B cell (primary cell): ENCODE results near the gene TOM1L1. TPM values are rescaled to one million over a fixed set of nuclear protein-coding genes. Genes with fewer than 3 reads are reported as not detected.

Experiments used
- ATAC-seq: fragments of 200-7000 bp; cut with Tn5 transposase; one replicate; pipeline ENCODE4 v1.10.0; 2021; ENCODE audit warnings: low read depth, mild to moderate bottlenecking, moderate number of reproducible peaks, moderate library complexity
- CTCF ChIA-PET: fragments of 350-600 bp; sonication (Branson Sonifier 250); formaldehyde crosslinking; loops from one replicate; lab custom pipeline; 2021; ENCODE audit warnings: antibody characterized with exemption, inconsistent platforms; lab: Charles Lee
- POLR2A ChIA-PET: fragments of 350-600 bp; sonication (Branson Sonifier 250); formaldehyde crosslinking; loops from one replicate; lab custom pipeline; 2021; ENCODE audit warnings: antibody characterized with exemption; lab: Charles Lee
- DNase-seq: peaks from one replicate; pipeline ENCODE4 v3.0.0; 2013
- H2AFZ ChIP-seq: 2 replicates; pipeline ENCODE4 v1.6.1; 2012; ENCODE audit warnings: mild to moderate bottlenecking, low read depth, low read length; ENCODE audit not compliant: insufficient read depth, poor library complexity, severe bottlenecking
- H3K27ac ChIP-seq, 2 donors: 1 replicate in 1 of 2; 2 replicates in 1 of 2; pipeline ENCODE4 v1.5.1; 2012 to 2013; ENCODE audit warnings: low read length in 2 of 2, mild to moderate bottlenecking in 2 of 2, moderate library complexity in 1 of 2
- H3K27me3 ChIP-seq, 4 experiments: fragments of 200-600 bp in 1 of 4; sonication (generic) in 1 of 4; replicated peaks in 1 of 4; 1 replicate in 2 of 4; 2 replicates in 2 of 4; pipeline versions ENCODE4 v1.6.1 to v1.7.0; 2013 to 2016; ENCODE audit warnings: low read length in 3 of 4, mild to moderate bottlenecking in 2 of 4, mixed read lengths in 1 of 4, moderate library complexity in 1 of 4; ENCODE audit not compliant: insufficient read depth in 4 of 4, control insufficient read depth in 3 of 4; ENCODE audit errors: control extremely low read depth in 1 of 4
- H3K36me3 ChIP-seq, 2 experiments: replicated peaks in 1 of 2; 1 replicate in 1 of 2; 2 replicates in 1 of 2; pipeline versions ENCODE4 v1.6.1 to v1.7.1; 2013; ENCODE audit warnings: low read length in 1 of 2; ENCODE audit not compliant: insufficient read depth in 2 of 2, control insufficient read depth in 1 of 2; ENCODE audit errors: control extremely low read depth in 1 of 2, extremely low read depth in 1 of 2
- H3K4me1 ChIP-seq, 2 donors: fragments of 200-600 bp in 1 of 2; sonication (generic) in 1 of 2; 1 replicate in 1 of 2; 2 replicates in 1 of 2; pipeline versions ENCODE4 v1.5.1 to v1.6.1; 2013 to 2017; ENCODE audit warnings: low read length in 2 of 2; ENCODE audit not compliant: control insufficient read depth in 2 of 2, insufficient read depth in 2 of 2
- H3K4me2 ChIP-seq: replicated peaks from 2 replicates; pipeline ENCODE3; 2012; ENCODE audit warnings: mild to moderate bottlenecking, low read depth, low read length; ENCODE audit not compliant: poor library complexity, severe bottlenecking
- H3K4me3 ChIP-seq, 5 experiments: fragments of 200-600 bp in 1 of 5; sonication (generic) in 1 of 5; 1 replicate in 3 of 5; 2 replicates in 2 of 5; pipeline versions ENCODE4 v1.5.1 to v1.7.0; 2011 to 2016; ENCODE audit warnings: low read length in 4 of 5, mild to moderate bottlenecking in 4 of 5, low read depth in 2 of 5, control low read depth in 1 of 5, moderate library complexity in 1 of 5; ENCODE audit not compliant: insufficient read depth in 1 of 5; ENCODE audit errors: control extremely low read depth in 1 of 5, extremely low read depth in 1 of 5
- H3K79me2 ChIP-seq: fragments of 200-600 bp; sonication (generic); one replicate; pipeline ENCODE4 v1.6.0; 2016; ENCODE audit warnings: low read length; ENCODE audit not compliant: control insufficient read depth, insufficient read depth
- H3K9ac ChIP-seq: fragments of 200-600 bp; sonication (generic); 2 replicates; pipeline ENCODE4 v1.6.1; 2017; ENCODE audit warnings: mild to moderate bottlenecking, low read length, moderate library complexity
- H3K9me3 ChIP-seq, 3 donors: one replicate each; pipeline versions ENCODE4 v1.6.1 to v1.7.1; 2013; ENCODE audit warnings: low read length in 2 of 3; ENCODE audit not compliant: control insufficient read depth in 2 of 3, insufficient read depth in 1 of 3; ENCODE audit errors: control extremely low read depth in 1 of 3
- H4K20me1 ChIP-seq: 2 replicates; pipeline ENCODE4 v1.6.0; 2012; ENCODE audit warnings: mild to moderate bottlenecking, low read length; ENCODE audit not compliant: insufficient read depth, control insufficient read depth, poor library complexity, severe bottlenecking
- H3K27ac Mint-ChIP-seq: one replicate; pipeline ENCODE4 v1.8.0; 2021; ENCODE audit warnings: mixed read lengths
- H3K27me3 Mint-ChIP-seq: one replicate; pipeline ENCODE4 v1.8.0; 2021; ENCODE audit warnings: mixed read lengths
- H3K4me1 Mint-ChIP-seq: one replicate; pipeline ENCODE4 v1.8.0; 2021; ENCODE audit warnings: mixed read lengths
- H3K4me3 Mint-ChIP-seq: one replicate; pipeline ENCODE4 v1.8.0; 2021; ENCODE audit warnings: mixed read lengths
- H3K9me3 Mint-ChIP-seq: one replicate; pipeline ENCODE4 v1.8.0; 2022; ENCODE audit warnings: mixed read lengths; ENCODE audit not compliant: insufficient read depth
- CTCF ChIP-seq: fragments of 200-600 bp; IDR thresholded peaks from one replicate; pipeline ENCODE4 v1.8.0; 2022; ENCODE audit warnings: antibody characterized with exemption, mild to moderate bottlenecking
- EZH2 ChIP-seq: IDR thresholded peaks from 2 replicates; pipeline ENCODE4 v1.6.1; 2012; ENCODE audit warnings: borderline replicate concordance, low read depth, mild to moderate bottlenecking, moderate library complexity, low read length; ENCODE audit not compliant: insufficient read depth, poor library complexity, severe bottlenecking
- WGBS: methylation state at CpG from one replicate; pipeline ENCODE4 v1.1.5; 2013; ENCODE audit warnings: missing lambda C conversion rate; ENCODE audit not compliant: insufficient coverage; 5-methylcytosine and 5-hydroxymethylcytosine counted together
- intact Hi-C: fragments of 100-400 bp; cut with micrococcal nuclease; formaldehyde crosslinking; loops from one replicate; pipeline ENCODE4 v1.10.0; 2022
- polyA plus RNA-seq: library from polyadenylated mRNA; depleted of rRNA; stranded (reverse); fragments of >200 nt; gene quantifications from 2 replicates; pipeline ENCODE4 v1.2.3, GENCODE V29; 2012
- total RNA-seq, 2 donors: library from RNA; stranded (reverse); fragments of 120-200 nt in 1 of 2; gene quantifications; 1 replicate in 1 of 2; 2 replicates in 1 of 2; pipeline versions ENCODE4 v1.2.3 to v1.2.4, GENCODE V29; 2013 to 2022

Gene TOM1L1
- total and polyA plus RNA-seq, 2 donors (not counting 1 experiment from before 2014, with no cell fraction given), result not detected

DNA sequence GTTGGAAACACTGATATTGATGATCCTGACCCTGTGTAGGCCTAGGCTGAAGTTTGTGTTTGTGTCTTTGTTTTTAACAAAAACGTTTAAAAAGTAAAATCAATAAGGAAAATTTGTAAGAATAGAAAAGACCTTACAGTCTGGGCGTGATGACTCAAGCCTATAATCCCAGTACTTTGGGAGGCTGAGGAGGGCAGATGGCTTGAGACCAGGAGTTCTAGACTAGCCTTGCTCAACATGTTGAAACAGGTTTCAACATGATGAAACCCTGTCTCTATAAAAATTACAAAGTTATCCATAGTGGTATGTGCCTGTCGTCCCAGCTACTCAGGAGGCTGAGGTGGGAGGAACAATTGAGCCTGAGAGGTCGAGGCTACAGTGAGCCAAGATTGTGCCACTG, 18.3 kb upstream of the TOM1L1 start:
- Histone ChIP-seq H3K9me3 (no peaks in the 10 kb centered on the region), H4K20me1 (no peaks in the 10 kb centered on the region), H3K36me3 (no peaks in the 10 kb centered on the region), H2AFZ (no peak overlapping the region), H3K27ac (no peak overlapping the region), H3K4me3 (no peak overlapping the region), H3K4me2 (no peak overlapping the region), H3K79me2 (no peaks in the 10 kb centered on the region), H3K4me1 (no peaks in the 10 kb centered on the region), H3K9ac (no peak overlapping the region), H3K27me3 (no peaks in the 10 kb centered on the region)
- intact Hi-C loops, result no loop called here
- ChIA-PET CTCF (no interaction called here), POLR2A (no interaction called here)
- H3K4me3 Mint-ChIP-seq, result no peak overlapping the region
- DNase-seq (no peak), ATAC-seq (no peak)
- peaks cover 6% of the 10 kb centered on the region for H3K27me3 Mint-ChIP-seq
- WGBS, result 83% methylated on average over 2 of the region's 4 CpGs
- TF ChIP-seq EZH2 (no peak), CTCF (no peak)
- peaks cover 2% of the 10 kb centered on the region for H3K9me3 Mint-ChIP-seq
- H3K4me1 Mint-ChIP-seq, result no peaks in the 10 kb centered on the region
- H3K27ac Mint-ChIP-seq, result no peak overlapping the region

GRCh38 chr17:54882950-54883349, 17.7 kb upstream of the TOM1L1 start:
- H3K27me3 ChIP-seq, result no peaks in the 10 kb centered on the region
- Mint-ChIP-seq H3K27me3 (peaks cover 6% of the 10 kb centered on the region), H3K4me3 (no peak overlapping the region), H3K4me1 (no peaks in the 10 kb centered on the region), H3K9me3 (no peaks in the 10 kb centered on the region), H3K27ac (no peak overlapping the region)
- intact Hi-C loops, result no loop called here
- H3K36me3 ChIP-seq, result no peaks in the 10 kb centered on the region
- no peaks in the 10 kb centered on the region for H3K79me2 ChIP-seq
- DNase-seq, result no peak
- H3K4me3 ChIP-seq, result no peak overlapping the region
- H3K4me1 ChIP-seq, result no peaks in the 10 kb centered on the region
- CTCF ChIA-PET, result no interaction called here
- POLR2A ChIA-PET, result no interaction called here
- TF ChIP-seq EZH2, result no peak
- no peak for TF ChIP-seq CTCF
- no peak overlapping the region for H3K9ac ChIP-seq
- H2AFZ ChIP-seq, result no peak overlapping the region
- no peak overlapping the region for H3K4me2 ChIP-seq
- no peaks in the 10 kb centered on the region for H3K9me3 ChIP-seq
- no peaks in the 10 kb centered on the region for H4K20me1 ChIP-seq
- H3K27ac ChIP-seq, result no peak overlapping the region
- no CpG with 5 or more reads among the region's 3 CpGs for WGBS
- no peak for ATAC-seq
